RWPE2 (cell line): ENCODE data around the gene GPR176.

ENCODE experiments used
- ATAC-seq: fragments of 200-7000 bp; cut with Tn5 transposase; 3 replicates; pipeline ENCODE4 v1.9.1; 2021; ENCODE audit warnings: low read depth
- DNase-seq: peaks from one replicate; pipeline ENCODE4 v3.0.0-alpha.2; 2020; ENCODE audit warnings: low spot score
- H3K27ac ChIP-seq: fragments of 450-650 bp; 2 replicates; pipeline ENCODE4 v1.5.1; 2017; ENCODE audit warnings: mild to moderate bottlenecking; ENCODE audit not compliant: poor library complexity, severe bottlenecking
- H3K27me3 ChIP-seq: fragments of 250-450 bp; sonication (Bioruptor Pico); 2 replicates; pipeline ENCODE4 v1.5.1; 2021; ENCODE audit warnings: mild to moderate bottlenecking, moderate library complexity; ENCODE audit not compliant: insufficient read depth, poor library complexity, severe bottlenecking
- H3K36me3 ChIP-seq: fragments of 250-450 bp; sonication (Bioruptor Pico); 2 replicates; pipeline ENCODE4 v1.5.1; 2020; ENCODE audit warnings: low read depth, mild to moderate bottlenecking, moderate library complexity
- H3K4me1 ChIP-seq: fragments of 250-450 bp; sonication (Bioruptor Pico); 2 replicates; pipeline ENCODE4 v1.5.1; 2021; ENCODE audit warnings: mild to moderate bottlenecking, moderate library complexity; ENCODE audit not compliant: insufficient read depth, poor library complexity, severe bottlenecking
- H3K4me3 ChIP-seq: fragments of 250-450 bp; sonication (Bioruptor Pico); 2 replicates; pipeline ENCODE4 v1.5.1; 2021; ENCODE audit warnings: mild to moderate bottlenecking, moderate library complexity; ENCODE audit not compliant: severe bottlenecking
- H3K9me3 ChIP-seq: fragments of 250-450 bp; sonication (Bioruptor Pico); 2 replicates; pipeline ENCODE4 v1.5.1; 2021; ENCODE audit warnings: mild to moderate bottlenecking, moderate library complexity; ENCODE audit not compliant: severe bottlenecking
- CTCF ChIP-seq: fragments of 450-650 bp; IDR thresholded peaks from one replicate; pipeline ENCODE4 v1.5.1; 2017; ENCODE audit warnings: mild to moderate bottlenecking, moderate library complexity; ENCODE audit not compliant: poor library complexity, severe bottlenecking

The GPR176 gene

GRCh38 chr15:39807791-39808190 lies 112.3 kb downstream of the GPR176 start:
- Histone ChIP-seq H3K4me1 (peaks cover 13% of the 10 kb centered on the region), H3K27me3 (no peaks in the 10 kb centered on the region), H3K9me3 (no peaks in the 10 kb centered on the region), H3K4me3 (no peak overlapping the region), H3K27ac (no peak overlapping the region), H3K36me3 (no peaks in the 10 kb centered on the region)
- no peak for TF ChIP-seq CTCF
- DNase-seq (no peak), ATAC-seq (no peak)

GRCh38 chr15:39804026-39804425 lies 116.0 kb downstream of the GPR176 start:
- ATAC-seq: peak; percentile 89
- Histone ChIP-seq H3K27me3 (no peaks in the 10 kb centered on the region), H3K4me3 (no peak overlapping the region), H3K27ac (peak overlapping the region; percentile 6), H3K9me3 (no peaks in the 10 kb centered on the region), H3K4me1 (peaks cover 13% of the 10 kb centered on the region), H3K36me3 (no peaks in the 10 kb centered on the region)
- no peak for DNase-seq
- no peak for TF ChIP-seq CTCF

- H3K9me3 ChIP-seq: no peaks in the 10 kb centered on the region
- H3K4me3 ChIP-seq: no peak overlapping the region
- DNase-seq (no peak), ATAC-seq (no peak)
- no peaks in the 10 kb centered on the region for H3K27me3 ChIP-seq
- H3K4me1 ChIP-seq: peaks cover 13% of the 10 kb centered on the region
- H3K27ac ChIP-seq: no peak overlapping the region
- H3K36me3 ChIP-seq: no peaks in the 10 kb centered on the region
- no peak for TF ChIP-seq CTCF
Observed at GRCh38 chr15:39803016-39803415, 117.0 kb downstream of the GPR176 start.

GRCh38 chr15:39801641-39802309 lies 118.3 kb downstream of the GPR176 start:
- DNase-seq (no peak), ATAC-seq (peak; percentile 55; the same call in 2 of the 3 replicates)
- Histone ChIP-seq H3K9me3 (no peaks in the 10 kb centered on the region), H3K4me1 (peaks cover 13% of the 10 kb centered on the region), H3K4me3 (no peak overlapping the region), H3K27me3 (no peaks in the 10 kb centered on the region), H3K36me3 (no peaks in the 10 kb centered on the region), H3K27ac (no peak overlapping the region)
- TF ChIP-seq CTCF: peak; percentile 80

- Histone ChIP-seq H3K27me3 (no peaks in the 10 kb centered on the region), H3K36me3 (no peaks in the 10 kb centered on the region)
- no peak for DNase-seq
Observed at GRCh38 chr15:39799552-39800011, 120.5 kb downstream of the GPR176 start.

More at GRCh38 chr15:39799552-39800011, 120.5 kb downstream of the GPR176 start:
- H3K4me1 ChIP-seq: peaks cover 11% of the 10 kb centered on the region
- no peak overlapping the region for H3K4me3 ChIP-seq
- no peaks in the 10 kb centered on the region for H3K9me3 ChIP-seq
- no peak for TF ChIP-seq CTCF
- H3K27ac ChIP-seq: no peak overlapping the region
- ATAC-seq: no peak
